Measurements from ENCODE around the gene LAMA3. TPM values are rescaled to one million over a fixed set of nuclear protein-coding genes. Genes with fewer than 3 reads are reported as not detected.
A peak's percentile ranks its signal among the peaks of the same experiment; 100 is the strongest.

The LAMA3 gene
- total RNA-seq, 1 experiment from 2014 or later, result 0.56 TPM

DNA sequence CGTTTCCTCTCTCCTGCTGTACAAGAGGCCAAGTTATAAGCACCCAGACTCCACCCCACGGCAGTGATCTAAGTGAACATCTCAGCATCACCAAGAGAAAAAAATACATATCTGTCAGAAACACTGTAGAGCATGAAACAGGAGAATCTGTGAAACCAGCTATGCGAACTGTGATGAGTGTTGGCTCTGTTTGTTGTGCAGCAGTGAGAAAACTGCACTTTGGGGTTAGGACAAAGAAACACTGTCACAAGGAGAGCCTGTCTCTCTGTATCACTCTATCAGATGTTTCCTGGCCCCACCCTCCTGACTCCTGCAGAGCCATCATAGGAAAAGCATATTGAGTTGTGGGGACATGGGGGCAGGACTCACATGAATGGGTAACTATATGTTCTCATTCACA lies 87.1 kb downstream of the LAMA3 start:
- DNase-seq (ENCODE audit: low read depth), result peak; percentile 13

DNA sequence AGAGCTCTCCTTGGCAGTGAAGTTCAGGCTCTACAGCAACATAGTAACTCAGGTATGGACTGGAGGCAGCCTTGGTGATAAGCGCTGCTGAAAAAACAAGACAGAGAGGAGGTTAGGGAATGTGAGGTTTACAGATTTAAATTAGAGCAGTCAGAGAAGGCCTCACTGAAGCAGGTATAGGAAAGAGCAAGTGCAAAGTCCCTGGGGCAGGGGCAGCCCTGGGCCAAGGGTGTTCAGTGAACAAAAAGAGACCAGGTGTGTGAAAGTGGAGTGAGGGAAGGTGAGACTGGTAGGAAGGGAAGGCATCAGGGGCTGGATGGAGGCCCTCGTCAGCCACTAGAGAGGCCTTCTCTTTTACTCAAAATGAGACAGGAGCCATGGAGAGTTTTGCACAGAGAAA lies 89.6 kb downstream of the LAMA3 start:
- DNase-seq (ENCODE audit: low read depth), result no peak

DNA sequence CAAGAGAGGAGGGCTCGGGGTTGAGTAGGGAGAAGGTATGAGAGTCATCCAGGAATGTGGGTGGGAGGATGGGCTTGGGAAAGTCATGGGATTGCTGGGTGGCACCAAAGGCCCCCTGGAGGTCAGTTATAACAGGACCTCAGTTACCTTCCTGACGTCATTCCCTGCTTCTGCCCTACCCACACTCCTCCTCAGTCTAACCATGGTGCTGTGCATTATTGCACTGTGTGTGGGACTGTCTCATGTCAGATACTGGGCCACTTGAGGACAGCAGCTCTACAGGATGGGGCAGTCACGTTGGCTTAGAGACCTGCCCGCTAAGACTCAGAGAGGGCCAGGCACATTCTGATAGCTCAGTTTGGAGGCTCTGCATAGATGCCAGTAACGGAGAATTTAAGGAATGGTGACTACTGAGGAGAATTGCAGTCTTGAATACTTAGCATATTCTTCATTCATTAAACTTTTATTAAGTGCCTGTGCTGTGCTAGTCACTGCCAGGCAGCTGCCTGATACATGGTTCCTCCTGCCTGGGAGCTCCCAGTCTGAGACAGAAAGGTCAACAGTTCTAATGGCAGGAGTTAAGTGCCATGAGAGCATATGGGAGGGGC lies 90.5 kb downstream of the LAMA3 start:
- peak; percentile 70 for DNase-seq (ENCODE audit: low read depth)

DNA sequence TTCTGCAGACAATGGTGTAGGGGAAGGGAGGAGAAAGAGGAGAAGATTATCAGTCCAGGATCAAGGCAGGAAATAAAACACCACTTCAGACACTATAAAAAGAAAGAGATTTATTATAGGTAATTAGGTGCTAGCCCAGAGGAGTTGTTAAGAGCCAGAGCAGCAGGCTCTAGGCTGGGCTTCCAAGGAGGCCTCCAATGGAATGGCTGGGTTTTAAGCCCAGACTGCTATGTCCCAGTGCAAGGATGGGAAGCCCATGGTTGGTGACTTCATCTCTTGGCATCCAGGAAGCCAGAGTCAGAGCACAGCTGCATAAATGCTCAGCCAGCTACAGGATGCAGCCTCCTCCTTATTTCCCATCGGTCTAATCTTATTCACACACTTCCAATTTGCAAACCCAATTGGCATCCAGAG lies 95.6 kb downstream of the LAMA3 start:
- DNase-seq (ENCODE audit: low read depth), result peak; percentile 89

DNA sequence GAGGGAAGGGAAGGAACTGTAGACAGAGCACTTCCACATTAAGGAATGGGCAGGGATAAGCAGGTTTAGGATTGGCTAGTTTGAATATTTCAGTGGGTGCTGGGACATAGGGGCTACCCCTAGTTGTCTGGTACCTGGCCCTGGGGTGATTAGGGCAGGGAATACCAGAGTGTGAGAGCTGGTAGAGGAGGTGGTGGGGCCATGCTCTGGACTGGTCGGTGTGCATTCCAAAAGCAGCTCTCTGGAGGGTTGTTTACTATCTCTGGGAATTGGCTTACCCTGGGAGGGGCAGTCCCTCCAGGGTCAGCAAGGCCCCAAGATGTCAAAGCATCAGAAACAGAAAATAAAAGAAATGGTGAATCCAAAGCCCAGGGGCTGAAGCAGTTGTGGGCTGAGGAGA lies 103.8 kb downstream of the LAMA3 start:
- no peak for DNase-seq (ENCODE audit: low read depth)

DNA sequence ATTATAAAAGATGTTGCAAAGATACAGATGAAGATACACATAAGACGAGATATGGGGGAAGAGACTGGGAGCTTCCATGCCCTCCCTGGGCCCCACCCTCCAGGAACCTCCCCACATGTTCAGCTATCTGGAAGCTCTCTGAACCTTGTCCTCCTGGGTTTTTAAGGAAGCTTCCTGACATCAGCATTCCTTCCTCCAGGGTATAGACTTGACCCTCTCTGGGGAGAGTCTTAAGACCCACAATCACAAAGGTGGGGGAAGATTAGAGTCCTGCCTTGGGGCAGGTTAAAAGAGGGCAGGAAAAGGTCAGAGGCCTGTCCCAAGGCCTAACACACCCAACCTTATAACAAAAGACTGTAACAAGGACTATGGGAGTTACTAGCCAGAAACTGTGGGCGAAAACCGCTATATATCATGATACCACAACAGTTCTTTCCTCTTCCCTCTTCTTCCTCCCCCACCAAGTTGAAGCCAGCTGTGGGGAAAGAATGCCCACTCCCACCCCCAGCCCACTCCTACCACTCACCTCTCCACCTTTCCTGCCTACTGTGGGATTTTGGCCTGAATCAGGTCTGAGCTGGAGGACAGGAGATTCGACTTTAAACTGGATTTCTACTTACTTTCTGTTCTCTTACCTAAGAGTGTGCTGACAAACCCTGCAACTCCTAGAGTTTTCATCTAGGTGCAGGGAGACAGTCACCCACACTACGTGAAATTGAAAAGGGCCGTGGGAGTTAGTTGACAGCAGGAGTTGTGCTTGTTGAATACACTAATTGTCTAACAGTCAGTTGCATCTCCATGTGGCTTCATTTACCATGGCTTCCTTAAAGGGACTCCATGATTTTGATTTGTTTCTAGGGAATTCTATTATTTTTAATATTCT lies 105.0 kb downstream of the LAMA3 start:
- DNase-seq (ENCODE audit: low read depth), result no peak

DNA sequence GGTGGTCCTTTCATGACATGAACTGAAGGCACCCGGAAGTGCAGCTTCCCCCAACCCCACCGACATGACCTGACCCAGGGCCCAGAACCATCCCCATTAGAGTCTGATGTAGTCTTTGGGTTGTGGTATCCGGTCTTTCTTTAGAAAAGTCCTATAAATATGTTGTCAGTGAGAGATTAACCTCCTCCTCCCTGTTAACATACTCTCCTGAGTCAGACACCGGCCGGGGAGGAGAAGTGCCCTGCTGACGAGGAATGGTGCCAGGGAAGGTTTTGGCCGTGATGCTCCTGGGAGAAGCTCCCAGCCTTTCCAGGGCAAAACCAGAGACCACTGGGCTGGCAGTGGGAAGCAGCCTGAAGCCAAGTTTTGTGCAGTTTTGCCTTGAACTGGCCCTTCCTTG lies 109.0 kb downstream of the LAMA3 start:
- DNase-seq (ENCODE audit: low read depth), result peak; percentile 39

DNA sequence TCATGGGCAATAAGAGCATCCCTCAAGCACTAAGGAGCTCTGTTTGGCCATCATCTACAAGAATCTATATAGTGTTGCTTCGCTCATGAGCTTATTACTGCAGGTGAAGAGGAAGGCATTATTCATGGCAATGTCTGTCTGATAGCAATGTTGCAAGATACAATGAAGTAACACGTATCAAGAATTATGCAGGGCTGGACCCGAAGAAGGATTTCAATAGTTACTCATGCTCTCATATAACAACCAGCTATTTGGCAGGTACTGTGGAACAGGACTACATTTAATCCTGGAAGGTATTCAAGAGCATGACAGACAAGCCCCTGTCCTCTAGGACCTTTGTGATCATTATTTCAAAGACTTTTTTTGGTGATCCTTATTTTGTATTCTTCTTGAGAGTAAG lies 109.6 kb downstream of the LAMA3 start:
- DNase-seq (ENCODE audit: low read depth), result no peak

DNA sequence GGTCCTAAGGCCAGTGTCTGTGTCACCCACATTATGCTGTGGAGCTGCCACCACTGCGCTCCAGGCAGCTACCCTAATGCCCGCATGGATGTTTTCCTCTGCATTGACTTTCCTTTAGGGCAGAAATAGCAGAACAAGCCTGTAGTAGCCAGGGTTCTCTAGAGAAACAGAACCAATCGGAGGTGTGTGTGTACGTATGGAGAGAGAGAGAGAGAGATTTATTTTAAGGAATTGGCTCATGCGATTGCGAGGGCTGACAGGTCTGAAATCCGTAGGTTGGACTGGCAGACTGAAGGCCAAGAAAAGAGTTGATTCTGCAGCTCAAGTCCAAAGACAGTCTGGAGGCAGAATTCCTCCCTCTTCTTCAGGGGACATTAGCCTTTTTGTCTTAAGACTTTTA lies 110.3 kb downstream of the LAMA3 start:
- no peak for DNase-seq (ENCODE audit: low read depth)

DNA sequence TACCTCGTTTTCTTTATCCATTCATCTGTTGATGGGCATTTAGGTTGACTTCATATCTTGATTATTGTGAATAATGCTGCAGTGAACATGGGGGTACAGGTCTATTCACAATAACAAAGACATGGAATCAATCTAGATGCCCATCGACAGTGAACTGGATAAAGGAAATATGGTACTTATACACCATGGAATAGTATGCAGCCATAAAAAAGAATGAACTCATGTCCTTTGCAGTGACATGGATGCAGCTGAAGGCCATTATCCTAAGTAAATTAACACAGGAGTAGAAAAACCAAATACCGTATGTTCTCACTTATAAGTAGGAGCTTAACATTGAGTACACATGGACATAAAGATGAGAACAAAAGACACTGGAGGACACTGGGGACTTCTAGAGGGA lies 111.6 kb downstream of the LAMA3 start:
- no peak for DNase-seq (ENCODE audit: low read depth)

DNA sequence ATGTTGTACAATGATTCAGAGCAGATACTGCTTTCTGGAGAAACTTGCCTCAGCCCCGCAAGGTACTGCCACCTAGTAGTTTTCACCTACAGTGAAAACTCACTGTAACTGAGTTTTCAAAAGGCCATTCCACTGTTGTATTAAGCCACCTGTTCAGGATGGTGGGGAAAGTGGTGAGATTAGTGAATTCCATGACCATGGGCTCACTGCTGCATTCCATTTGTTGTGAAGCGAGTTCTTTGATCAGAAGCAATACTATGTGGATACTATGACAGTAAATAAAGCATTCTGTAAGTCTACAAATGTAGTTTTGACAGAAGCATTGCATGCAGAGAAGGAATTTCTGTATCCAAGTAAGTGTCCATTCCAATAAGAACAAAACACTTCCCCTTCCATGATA lies 113.6 kb downstream of the LAMA3 start:
- DNase-seq (ENCODE audit: low read depth), result no peak

DNA sequence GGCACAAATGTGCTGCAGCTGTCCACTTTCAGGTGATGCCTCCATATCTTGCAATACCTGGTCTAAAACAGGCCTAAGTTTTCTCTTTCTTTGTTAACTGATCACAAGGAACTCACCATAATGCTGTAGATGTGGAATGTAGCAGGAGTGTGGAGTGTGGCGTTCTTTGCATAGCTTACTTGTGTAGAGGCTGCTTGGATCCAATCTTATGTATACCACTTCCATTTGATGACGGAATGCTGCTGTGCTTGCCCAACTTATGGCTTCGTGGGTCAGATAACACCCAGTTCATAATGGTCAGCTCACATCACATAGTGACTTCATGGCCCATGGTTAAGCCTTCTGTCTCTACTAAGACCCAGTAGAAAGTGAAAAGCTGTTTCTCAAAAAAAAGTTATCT lies 114.5 kb downstream of the LAMA3 start:
- DNase-seq (ENCODE audit: low read depth), result no peak

DNA sequence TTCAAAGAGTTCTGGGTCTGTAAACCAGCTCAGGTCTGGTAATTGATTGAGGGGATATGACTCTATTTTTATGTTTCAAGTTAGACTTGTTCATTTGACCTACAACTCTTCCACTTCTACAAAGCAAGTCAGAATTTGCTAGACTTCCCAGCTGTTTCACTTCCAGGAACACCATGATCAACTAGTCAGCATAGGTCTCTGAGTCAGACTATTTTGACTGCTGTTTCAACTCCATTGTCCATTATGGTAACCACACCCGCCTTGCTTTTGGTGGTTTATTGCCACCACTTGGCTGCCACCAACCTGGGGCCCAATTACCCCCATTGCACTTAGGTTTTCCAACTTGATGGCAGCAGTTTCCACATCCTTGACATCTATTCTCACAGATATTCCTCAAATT lies 116.6 kb downstream of the LAMA3 start:
- DNase-seq (ENCODE audit: low read depth), result peak; percentile 35

DNA sequence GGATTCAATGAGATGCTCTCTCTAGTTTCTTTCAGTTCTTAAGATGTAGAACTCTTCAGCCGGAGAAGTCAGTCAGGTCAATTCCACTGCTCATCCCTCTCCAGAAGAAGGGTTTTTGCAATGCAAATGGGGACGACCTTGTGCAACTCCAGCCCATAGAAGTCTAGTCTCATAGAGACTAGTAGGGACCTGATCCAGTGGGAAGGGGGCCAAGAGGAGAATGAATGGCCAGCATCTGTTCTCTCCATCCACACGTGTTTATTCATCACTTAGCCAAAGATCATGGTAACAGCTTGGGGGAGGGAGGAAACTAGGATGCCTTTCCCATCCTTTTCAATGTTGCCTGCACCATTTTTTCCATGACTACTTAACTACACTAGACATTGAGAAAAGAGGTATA lies 120.2 kb downstream of the LAMA3 start:
- no peak for DNase-seq (ENCODE audit: low read depth)

DNA sequence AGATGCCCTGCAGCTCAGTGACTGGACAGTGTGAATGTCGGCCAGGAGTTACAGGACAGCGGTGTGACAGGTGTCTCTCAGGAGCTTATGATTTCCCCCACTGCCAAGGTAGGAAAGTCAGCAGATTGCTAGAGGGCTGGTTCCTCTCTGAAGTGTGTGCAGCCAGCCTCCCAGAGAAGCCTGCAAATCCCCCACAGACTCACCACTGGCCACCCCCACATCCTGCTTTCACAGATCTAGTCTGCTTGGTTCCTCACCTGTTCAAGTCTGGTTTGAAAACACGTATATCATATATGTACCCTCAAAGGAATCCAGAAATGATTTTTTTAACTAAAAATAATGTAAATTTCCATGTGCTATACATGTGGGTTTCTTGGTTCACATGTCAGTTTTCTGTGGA lies 121.1 kb downstream of the LAMA3 start:
- no peak for DNase-seq (ENCODE audit: low read depth)

DNA sequence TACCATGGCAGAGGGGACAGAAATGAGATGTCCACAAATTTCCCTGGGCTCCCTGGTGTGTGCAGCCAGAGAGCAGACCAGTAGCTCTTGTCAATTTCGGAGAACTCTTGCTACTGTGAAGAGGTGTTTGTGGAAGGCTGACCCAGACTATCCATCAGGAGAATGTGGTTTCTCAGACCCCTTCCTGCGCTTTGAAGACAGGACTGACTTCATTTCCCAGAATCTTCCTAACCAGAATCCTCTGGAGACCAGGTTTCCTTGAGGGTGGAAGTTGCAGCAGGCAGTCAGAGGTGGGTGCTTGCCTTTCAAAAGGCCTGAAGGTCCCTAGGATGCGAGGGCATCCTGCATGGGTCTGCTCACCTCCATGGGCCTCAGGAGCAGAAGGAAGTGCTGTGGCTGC lies 121.9 kb downstream of the LAMA3 start:
- no peak for DNase-seq (ENCODE audit: low read depth)

DNA sequence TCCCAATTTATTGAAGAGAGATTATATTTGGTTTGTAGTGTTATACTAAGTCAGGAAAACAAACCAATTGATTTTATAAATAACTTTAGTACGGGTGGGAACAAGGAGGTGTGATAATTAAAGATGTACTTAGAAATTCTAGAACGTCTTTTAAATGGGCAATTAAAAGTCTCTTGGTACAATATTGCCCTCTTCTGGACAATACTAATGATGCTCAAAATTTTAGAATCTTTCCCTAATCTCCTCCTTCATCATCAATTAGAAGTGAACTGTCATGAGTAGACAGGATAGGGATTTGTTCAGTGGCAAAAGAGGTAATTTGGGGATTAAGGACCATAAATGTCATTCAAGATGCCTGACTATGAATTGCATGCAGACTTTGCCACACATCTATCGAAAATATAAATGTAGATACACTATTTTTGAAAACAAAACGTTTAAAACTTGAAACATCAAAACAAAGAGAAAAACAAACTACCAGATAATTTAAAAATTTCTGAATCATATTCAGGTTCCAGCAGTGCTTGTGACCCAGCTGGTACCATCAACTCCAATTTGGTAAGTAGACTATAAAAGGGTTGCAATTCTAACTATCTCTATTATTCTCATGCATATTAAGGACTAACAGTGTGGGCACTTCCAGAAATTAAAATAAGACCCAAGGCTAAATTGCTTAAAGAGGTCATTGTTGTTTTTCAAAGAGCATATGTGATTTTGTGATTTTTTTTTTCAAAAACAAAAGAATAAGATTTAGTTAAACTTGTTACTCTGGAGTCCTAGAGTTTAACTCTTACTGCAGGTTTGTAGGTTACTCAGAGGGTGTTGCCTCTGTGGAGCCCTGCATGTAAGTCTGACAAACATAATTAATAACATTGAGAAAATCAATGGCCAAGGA lies 123.5 kb downstream of the LAMA3 start:
- DNase-seq (ENCODE audit: low read depth), result peak; percentile 44

DNA sequence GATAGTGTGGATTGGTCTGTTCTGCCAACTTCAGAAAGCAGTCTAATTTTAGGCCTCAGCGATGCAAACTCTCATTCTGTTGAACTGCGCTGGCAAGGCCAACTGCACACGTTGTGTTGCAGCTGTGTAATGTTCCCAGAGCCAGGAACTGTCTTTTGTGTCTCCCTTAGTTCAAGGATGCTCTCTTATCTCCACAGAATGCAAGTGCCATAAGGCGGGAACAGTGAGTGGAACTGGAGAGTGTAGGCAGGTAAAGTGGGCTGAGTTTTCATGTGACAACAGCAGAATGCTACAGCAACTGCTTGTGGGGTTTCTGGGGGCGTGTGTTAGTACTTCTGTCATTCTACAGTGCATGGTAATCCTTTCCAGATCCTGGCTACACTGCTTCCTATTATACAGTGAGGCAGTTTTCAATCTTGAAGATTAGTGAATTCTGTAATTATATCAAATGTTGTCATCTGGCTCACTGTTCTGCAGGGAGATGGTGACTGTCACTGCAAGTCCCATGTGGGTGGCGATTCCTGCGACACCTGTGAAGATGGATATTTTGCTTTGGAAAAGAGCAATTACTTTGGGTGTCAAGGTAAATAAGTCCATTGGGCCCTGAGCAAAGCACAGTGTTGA lies 125.8 kb downstream of the LAMA3 start:
- no peak for DNase-seq (ENCODE audit: low read depth)

DNA sequence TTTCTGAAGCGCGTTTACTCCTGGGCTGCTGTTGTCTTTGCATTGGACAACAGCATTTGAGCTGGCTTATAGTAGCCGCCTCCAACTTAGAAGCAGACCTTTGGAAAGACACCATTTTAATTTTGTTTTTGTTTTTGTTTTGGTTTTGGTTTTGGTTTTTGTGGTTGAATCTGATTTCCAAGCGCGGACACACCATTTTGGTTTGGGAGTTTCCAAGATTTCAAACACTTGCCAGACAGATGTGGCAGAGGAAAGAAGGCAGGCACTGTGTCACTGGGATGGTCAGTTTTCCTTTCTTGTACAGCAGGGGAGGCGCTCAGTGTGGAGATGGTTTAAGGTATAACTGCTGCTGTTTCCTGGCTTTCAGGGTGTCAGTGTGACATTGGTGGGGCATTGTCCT lies 126.8 kb downstream of the LAMA3 start:
- DNase-seq (ENCODE audit: low read depth), result no peak

DNA sequence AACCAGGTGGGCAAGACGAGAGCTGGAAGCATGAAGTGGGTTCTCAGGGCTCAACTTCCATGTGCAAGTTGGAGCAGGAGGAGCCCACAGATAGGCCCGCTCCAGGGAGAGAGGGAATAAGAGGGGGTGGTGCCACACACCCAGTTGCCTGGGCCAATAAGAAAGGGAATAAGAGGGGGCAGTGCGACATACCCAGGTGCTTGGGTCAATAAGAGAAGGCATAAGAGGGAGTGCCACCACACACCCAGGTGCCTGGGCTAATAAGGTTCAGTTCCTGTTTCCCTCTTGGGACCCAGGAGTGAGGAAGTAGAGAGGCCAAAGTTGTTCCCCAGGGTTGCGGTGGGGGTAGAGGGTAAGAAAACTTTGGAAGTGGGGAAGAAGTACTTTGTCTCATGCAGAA lies 127.5 kb downstream of the LAMA3 start:
- no peak for DNase-seq (ENCODE audit: low read depth)

DNA sequence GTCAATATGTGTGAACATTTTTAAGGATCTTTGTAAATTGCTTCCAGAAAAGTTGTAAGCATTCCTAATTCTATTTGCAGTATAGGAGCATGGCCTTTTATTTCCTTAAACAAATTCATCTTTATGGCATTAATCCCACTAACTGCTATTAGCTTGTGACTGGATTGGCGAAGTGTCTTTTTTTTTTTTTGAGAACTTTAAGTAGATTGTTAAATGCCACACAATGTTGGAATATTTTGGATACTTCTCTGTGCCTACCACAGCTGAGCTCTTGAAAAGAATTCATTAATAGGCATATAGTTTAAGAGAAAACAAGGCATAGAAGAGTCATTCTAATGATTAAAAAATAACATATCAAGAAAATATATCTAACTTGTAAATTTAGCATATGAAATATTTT lies 129.7 kb downstream of the LAMA3 start:
- DNase-seq (ENCODE audit: low read depth), result no peak

Measured in HT1080 (cell line).